ENCODE results near the gene BTRC. TPM values are rescaled to one million over a fixed set of nuclear protein-coding genes. Genes with fewer than 3 reads are reported as not detected.

The BTRC gene
- total RNA-seq, 1 experiment from 2014 or later = 45.4 TPM

DNA sequence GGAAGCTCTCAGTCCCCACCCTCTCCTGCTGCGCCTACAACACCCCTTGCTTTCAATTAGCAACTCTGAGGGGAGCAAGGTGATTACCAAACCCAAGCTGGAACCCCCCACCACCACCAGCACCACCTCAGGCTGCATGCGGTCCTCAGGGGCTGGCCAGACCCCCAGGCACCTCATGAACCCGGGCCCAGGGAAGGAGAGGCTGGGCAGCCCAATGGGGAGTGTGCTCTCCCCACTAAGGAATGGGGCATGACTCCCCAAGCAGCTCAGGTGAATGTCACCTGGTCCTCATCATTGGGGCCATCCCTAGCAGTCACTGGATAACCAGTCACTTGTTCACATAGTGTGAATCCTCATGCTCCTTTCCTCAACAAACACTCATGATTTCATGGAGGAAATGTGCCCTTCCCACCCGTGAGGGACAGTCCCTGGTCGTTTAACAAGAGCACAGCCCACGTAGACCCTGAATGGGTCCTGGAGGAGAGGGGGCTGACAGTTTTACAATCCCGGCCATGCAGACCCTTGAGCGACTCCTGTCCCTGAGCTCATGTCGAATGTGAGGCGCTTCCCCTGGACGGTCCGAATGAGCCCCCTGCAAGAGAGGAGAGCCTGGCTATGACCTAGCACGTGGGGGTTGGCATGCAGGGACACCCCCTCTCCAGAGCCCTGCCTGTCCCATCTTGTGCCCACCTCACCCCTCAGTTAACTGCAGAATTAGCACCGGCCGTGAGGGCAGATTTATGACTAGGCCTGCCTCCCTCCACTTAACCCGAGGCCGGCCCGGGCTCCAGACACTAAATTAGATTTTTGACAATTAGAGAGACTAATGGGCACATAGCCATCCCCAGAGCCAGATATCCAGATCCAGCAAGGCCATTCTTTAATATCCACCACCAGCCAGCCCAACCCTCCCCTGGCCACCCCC is 205.0 kb downstream of the BTRC start:
- H3K4me3 ChIP-seq = no peak overlapping the region
- peaks cover 8% of the 10 kb centered on the region for H3K4me1 ChIP-seq
- no peaks in the 10 kb centered on the region for H3K36me3 ChIP-seq
- no peaks in the 10 kb centered on the region for H3K9me3 ChIP-seq (replicated peaks)
- no peak for DNase-seq
- H3K27ac ChIP-seq = no peak overlapping the region
- H3K27me3 ChIP-seq = no peaks in the 10 kb centered on the region

GRCh38 chr10:101559596-101560297 is 205.8 kb downstream of the BTRC start:
- Histone ChIP-seq H3K27ac (no peak overlapping the region), H3K27me3 (no peaks in the 10 kb centered on the region), H3K4me1 (peaks cover 8% of the 10 kb centered on the region), H3K36me3 (no peaks in the 10 kb centered on the region), H3K9me3 (replicated peaks) (no peaks in the 10 kb centered on the region), H3K4me3 (no peak overlapping the region)
- DNase-seq = no peak

GRCh38 chr10:101560298-101561067 is 206.5 kb downstream of the BTRC start:
- DNase-seq = no peak
- Histone ChIP-seq H3K4me1 (peaks cover 8% of the 10 kb centered on the region), H3K27me3 (no peaks in the 10 kb centered on the region), H3K27ac (no peak overlapping the region), H3K9me3 (replicated peaks) (no peaks in the 10 kb centered on the region), H3K36me3 (no peaks in the 10 kb centered on the region), H3K4me3 (no peak overlapping the region)

- H3K4me3 ChIP-seq = no peak overlapping the region
- no peaks in the 10 kb centered on the region for H3K9me3 ChIP-seq (replicated peaks)
- H3K27me3 ChIP-seq = no peaks in the 10 kb centered on the region
- H3K27ac ChIP-seq = no peak overlapping the region
- H3K36me3 ChIP-seq = no peaks in the 10 kb centered on the region
- peaks cover 8% of the 10 kb centered on the region for H3K4me1 ChIP-seq
- no peak for DNase-seq
These were observed 207.3 kb downstream of the BTRC start for GRCh38 chr10:101561068-101561915.

DNA sequence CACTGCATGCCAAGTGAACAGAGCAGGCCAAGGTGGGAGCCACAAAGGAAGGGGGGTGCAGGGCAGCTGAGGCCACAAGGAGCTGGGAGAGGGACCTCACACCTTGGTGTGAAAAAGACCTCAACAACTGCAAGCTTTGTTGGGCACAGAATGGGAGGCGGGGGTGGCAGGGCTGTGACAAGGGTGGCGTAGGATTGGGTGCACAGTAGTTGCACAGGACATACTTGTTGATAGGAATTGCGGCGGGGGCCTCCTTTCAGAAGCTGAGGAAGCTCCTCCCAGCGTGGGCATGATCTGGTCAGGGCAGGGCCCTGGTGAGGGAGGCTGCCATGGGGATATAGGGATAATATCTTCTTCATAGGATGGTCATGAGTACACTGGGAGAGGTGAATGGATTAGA is 208.3 kb downstream of the BTRC start:
- Histone ChIP-seq H3K4me1 (peaks cover 12% of the 10 kb centered on the region), H3K9me3 (replicated peaks) (no peaks in the 10 kb centered on the region), H3K27me3 (no peaks in the 10 kb centered on the region), H3K27ac (no peak overlapping the region), H3K4me3 (no peak overlapping the region), H3K36me3 (no peaks in the 10 kb centered on the region)
- no peak for DNase-seq

DNA sequence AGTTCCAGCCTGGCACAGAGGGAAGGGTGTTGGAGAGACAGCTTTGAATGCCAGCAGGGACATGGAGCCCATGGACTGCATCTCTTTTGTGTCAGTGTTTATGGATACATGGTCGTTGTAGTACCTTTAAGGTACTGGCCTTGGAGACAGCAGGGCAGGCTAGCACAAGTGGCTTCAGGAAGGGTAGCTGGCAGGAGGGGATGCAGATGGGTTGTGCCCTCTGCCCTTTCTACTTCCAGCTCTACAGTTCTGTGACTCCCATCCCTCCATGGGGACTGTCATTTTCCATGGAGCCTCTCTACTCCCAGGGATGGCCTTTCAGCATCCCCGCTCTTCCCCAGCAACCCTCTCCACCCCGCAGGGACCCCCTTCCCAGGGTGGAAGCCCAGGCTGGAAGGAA is 209.0 kb downstream of the BTRC start:
- Histone ChIP-seq H3K27me3 (no peaks in the 10 kb centered on the region), H3K4me1 (peaks cover 11% of the 10 kb centered on the region), H3K9me3 (replicated peaks) (no peaks in the 10 kb centered on the region), H3K4me3 (no peak overlapping the region), H3K36me3 (no peaks in the 10 kb centered on the region), H3K27ac (no peak overlapping the region)
- no peak for DNase-seq

DNA sequence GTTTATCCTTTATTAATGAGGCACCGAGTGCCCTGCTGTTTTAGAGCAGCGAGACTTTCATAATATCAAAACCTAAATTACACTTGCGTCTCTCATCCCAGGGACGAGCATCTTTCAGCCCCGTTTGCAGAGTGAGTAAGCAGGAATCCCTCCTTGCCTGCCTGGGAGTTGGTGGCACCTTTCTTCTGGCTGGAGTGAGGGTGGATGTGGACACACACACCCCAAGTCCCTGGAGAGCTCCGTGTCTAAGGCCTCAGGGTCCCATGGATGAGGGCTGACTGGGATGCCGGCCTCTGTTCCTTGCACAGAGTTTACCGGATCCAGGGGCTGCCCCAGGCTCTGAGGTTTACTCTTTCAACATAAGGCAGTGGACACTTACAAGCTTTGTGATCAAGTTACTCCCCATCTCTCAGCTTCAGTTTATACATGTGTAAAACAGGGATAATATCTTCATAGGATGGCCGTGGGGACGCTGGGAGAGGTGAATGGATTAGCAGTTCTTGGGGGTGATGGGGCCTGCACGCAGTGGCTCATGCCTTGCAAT is 209.6 kb downstream of the BTRC start:
- H3K4me1 ChIP-seq = peaks cover 6% of the 10 kb centered on the region
- H3K27me3 ChIP-seq = no peaks in the 10 kb centered on the region
- no peak overlapping the region for H3K27ac ChIP-seq
- peak in 1 of 2 experiments; percentile 46 for DNase-seq
- H3K4me3 ChIP-seq = no peak overlapping the region
- H3K9me3 ChIP-seq (replicated peaks) = no peaks in the 10 kb centered on the region
- H3K36me3 ChIP-seq = no peaks in the 10 kb centered on the region

DNA sequence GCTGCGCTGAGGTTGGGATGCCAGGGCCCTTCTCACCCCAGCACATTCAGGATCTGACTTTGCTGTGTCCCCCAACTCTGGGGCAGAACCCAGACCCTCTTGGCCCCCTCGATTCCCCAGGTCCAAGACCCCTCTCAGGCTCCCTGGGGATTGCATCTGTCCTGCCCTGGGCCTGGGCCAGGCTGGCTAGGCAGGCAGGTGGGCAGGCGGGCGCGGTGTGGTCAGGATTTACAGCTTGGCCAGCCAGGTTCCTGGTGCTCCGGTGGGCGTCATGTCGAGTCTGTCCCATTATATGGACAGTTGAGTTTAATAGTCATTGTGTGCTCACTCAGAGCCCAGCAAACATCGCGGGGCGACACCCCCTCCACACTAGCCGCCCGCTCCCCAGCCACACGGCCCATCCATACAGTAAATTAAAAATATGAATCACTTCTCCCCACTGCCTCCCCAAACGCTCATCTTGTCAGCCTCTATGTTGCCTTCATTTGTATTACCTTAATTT is 210.6 kb downstream of the BTRC start:
- Histone ChIP-seq H3K9me3 (replicated peaks) (no peaks in the 10 kb centered on the region), H3K27me3 (no peaks in the 10 kb centered on the region), H3K27ac (no peak overlapping the region), H3K36me3 (no peaks in the 10 kb centered on the region), H3K4me1 (peaks cover 5% of the 10 kb centered on the region), H3K4me3 (no peak overlapping the region)
- DNase-seq = no peak

DNA sequence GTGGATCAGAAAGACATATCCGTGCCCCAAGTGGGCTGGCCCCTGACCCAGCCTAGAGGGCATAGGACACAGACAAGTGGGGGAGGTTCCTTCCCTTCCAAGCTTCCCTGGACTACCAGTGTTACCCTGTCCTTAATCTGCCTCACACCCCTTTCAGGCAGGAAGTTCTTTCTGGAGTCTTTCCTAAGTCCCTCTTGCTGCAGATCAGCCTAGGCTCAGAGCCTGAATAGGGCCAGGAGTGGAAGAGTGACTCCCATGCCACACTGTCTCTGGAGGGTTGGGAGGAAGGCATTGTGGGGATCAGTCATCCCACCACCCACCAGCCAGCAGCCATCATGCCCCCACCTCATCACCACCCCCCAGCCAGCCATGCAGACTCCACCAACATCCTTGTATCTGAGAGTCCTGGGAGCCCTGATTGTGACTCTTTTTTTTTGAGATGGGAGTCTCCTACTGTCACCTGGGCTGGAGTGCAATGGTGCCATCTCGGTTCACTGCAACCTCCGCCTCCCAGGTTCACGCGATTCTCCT is 211.5 kb downstream of the BTRC start:
- Histone ChIP-seq H3K4me1 (peaks cover 5% of the 10 kb centered on the region), H3K27me3 (no peaks in the 10 kb centered on the region), H3K27ac (no peak overlapping the region), H3K9me3 (replicated peaks) (no peaks in the 10 kb centered on the region), H3K4me3 (no peak overlapping the region), H3K36me3 (no peaks in the 10 kb centered on the region)
- no peak for DNase-seq

GRCh38 chr10:101565936-101566332 is 212.0 kb downstream of the BTRC start:
- peaks cover 5% of the 10 kb centered on the region for H3K4me1 ChIP-seq
- no peaks in the 10 kb centered on the region for H3K36me3 ChIP-seq
- H3K27me3 ChIP-seq = no peaks in the 10 kb centered on the region
- peak in 1 of 2 experiments; percentile 27 for DNase-seq
- H3K4me3 ChIP-seq = peak overlapping the region; percentile 54
- no peak overlapping the region for H3K27ac ChIP-seq
- H3K9me3 ChIP-seq (replicated peaks) = no peaks in the 10 kb centered on the region

- H3K4me1 ChIP-seq = peaks cover 5% of the 10 kb centered on the region
- H3K9me3 ChIP-seq (replicated peaks) = no peaks in the 10 kb centered on the region
- H3K27ac ChIP-seq = peak overlapping the region; percentile 12; the same call in 1 of the 2 replicates
- peak overlapping the region; percentile 54 for H3K4me3 ChIP-seq
- peak; percentile 73 to 78 for DNase-seq
- no peaks in the 10 kb centered on the region for H3K27me3 ChIP-seq
- no peaks in the 10 kb centered on the region for H3K36me3 ChIP-seq
These were observed 212.6 kb downstream of the BTRC start for GRCh38 chr10:101566333-101567164.

GRCh38 chr10:101567165-101568006 is 213.4 kb downstream of the BTRC start:
- DNase-seq = peak in 1 of 2 experiments; percentile 44
- no peaks in the 10 kb centered on the region for H3K9me3 ChIP-seq (replicated peaks)
- no peaks in the 10 kb centered on the region for H3K36me3 ChIP-seq
- peaks cover 5% of the 10 kb centered on the region for H3K4me1 ChIP-seq
- peak overlapping the region; percentile 54 for H3K4me3 ChIP-seq
- H3K27me3 ChIP-seq = no peaks in the 10 kb centered on the region
- no peak overlapping the region for H3K27ac ChIP-seq

Data from SJCRH30 (cell line).